ENCODE measurements around the gene ATG2B. TPM values are rescaled to one million over a fixed set of nuclear protein-coding genes. Genes with fewer than 3 reads are reported as not detected.
"Not testable (repeated sequence)": the region's sequence is repeated elsewhere in the genome, so short reads cannot be mapped to it uniquely, and the experiment has no call there.

ATG2B gene
- total RNA-seq, 1 donor from 2014 or later: 25.6 TPM

DNA sequence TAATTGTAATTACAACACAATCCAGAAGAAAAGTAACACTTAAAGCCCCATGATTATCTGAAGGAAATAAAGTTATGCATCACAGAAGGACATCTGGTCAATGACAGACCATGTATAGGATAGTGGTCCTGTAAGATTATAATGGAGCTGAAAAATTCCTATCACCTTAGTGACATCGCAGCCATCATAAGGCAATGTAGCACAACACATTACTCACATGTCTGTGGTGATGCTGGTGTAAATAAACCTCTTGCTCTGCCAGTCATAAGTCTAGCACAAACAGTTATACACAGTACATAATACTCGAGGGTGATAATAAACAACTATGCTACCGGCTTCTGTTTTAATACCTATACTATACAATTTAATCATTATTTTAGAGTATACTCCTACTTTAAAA, 11.2 kb downstream of the ATG2B start:
- no peak overlapping the region for H3K4me3 Mint-ChIP-seq
- no peak for DNase-seq (ENCODE audit: low spot score in 2 of 2, unreplicated experiment in 2 of 2)
- TF ChIP-seq, protein P1, sequence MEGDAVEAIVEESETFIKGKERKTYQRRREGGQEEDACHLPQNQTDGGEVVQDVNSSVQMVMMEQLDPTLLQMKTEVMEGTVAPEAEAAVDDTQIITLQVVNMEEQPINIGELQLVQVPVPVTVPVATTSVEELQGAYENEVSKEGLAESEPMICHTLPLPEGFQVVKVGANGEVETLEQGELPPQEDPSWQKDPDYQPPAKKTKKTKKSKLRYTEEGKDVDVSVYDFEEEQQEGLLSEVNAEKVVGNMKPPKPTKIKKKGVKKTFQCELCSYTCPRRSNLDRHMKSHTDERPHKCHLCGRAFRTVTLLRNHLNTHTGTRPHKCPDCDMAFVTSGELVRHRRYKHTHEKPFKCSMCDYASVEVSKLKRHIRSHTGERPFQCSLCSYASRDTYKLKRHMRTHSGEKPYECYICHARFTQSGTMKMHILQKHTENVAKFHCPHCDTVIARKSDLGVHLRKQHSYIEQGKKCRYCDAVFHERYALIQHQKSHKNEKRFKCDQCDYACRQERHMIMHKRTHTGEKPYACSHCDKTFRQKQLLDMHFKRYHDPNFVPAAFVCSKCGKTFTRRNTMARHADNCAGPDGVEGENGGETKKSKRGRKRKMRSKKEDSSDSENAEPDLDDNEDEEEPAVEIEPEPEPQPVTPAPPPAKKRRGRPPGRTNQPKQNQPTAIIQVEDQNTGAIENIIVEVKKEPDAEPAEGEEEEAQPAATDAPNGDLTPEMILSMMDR (IDR thresholded peaks at IDR 0.05; ENCODE audit: unreplicated experiment): no peak
- no peaks in the 10 kb centered on the region for H3K4me1 Mint-ChIP-seq
- H3K27ac Mint-ChIP-seq: no peak overlapping the region
- no peaks in the 10 kb centered on the region for H3K27me3 Mint-ChIP-seq (ENCODE audit: low read depth)
- peaks cover 15% of the 10 kb centered on the region for H3K9me3 Mint-ChIP-seq
- no peaks in the 10 kb centered on the region for H3K36me3 Mint-ChIP-seq

GRCh38 chr14:96349286-96350075, 13.7 kb downstream of the ATG2B start:
- TF ChIP-seq, protein P1 (IDR thresholded peaks at IDR 0.05; ENCODE audit: unreplicated experiment): no peak
- Mint-ChIP-seq H3K4me1 (no peaks in the 10 kb centered on the region), H3K27me3 (ENCODE audit: low read depth) (no peaks in the 10 kb centered on the region), H3K36me3 (no peaks in the 10 kb centered on the region), H3K27ac (no peak overlapping the region), H3K4me3 (no peak overlapping the region), H3K9me3 (peaks cover 11% of the 10 kb centered on the region)
- no peak for DNase-seq (ENCODE audit: low spot score in 2 of 2, unreplicated experiment in 2 of 2)

DNA sequence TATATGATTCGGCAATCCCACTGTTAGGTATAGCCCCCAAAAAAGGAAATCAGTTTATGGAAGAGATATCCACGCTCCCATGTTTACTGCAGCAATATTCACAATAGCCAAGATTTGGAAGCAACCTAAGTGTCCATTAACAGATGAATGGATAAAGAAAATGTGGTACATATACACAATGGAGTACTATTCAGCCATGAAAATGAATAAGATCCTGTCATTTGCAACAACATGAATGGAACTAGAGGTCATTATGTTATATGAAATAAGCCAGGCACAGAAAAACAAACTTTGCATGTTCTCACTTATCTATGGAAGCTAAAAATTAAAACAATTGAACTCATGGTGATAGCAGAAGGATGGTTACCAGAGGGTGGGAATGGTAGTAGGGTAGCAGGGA, 15.2 kb downstream of the ATG2B start:
- H3K9me3 Mint-ChIP-seq; H3K27me3 Mint-ChIP-seq (ENCODE audit: low read depth); H3K4me3 Mint-ChIP-seq; H3K36me3 Mint-ChIP-seq; H3K4me1 Mint-ChIP-seq; H3K27ac Mint-ChIP-seq; DNase-seq (ENCODE audit: low spot score in 2 of 2, unreplicated experiment in 2 of 2): not testable (repeated sequence)

GRCh38 chr14:96345669-96346068, 17.5 kb downstream of the ATG2B start:
- Mint-ChIP-seq H3K27me3 (ENCODE audit: low read depth) (no peaks in the 10 kb centered on the region), H3K36me3 (no peaks in the 10 kb centered on the region), H3K9me3 (peaks cover 7% of the 10 kb centered on the region), H3K27ac (no peak overlapping the region), H3K4me1 (no peaks in the 10 kb centered on the region), H3K4me3 (no peak overlapping the region)
- no peak for DNase-seq (ENCODE audit: low spot score in 2 of 2, unreplicated experiment in 2 of 2)
- TF ChIP-seq, protein P1 (IDR thresholded peaks at IDR 0.05; ENCODE audit: unreplicated experiment): no peak

- TF ChIP-seq, protein P1 (IDR thresholded peaks at IDR 0.05; ENCODE audit: unreplicated experiment): no peak
- peaks cover 11% of the 10 kb centered on the region for H3K9me3 Mint-ChIP-seq
- H3K4me3 Mint-ChIP-seq: no peak overlapping the region
- no peaks in the 10 kb centered on the region for H3K4me1 Mint-ChIP-seq
- H3K27ac Mint-ChIP-seq: no peak overlapping the region
- no peak for DNase-seq (ENCODE audit: low spot score in 2 of 2, unreplicated experiment in 2 of 2)
- H3K27me3 Mint-ChIP-seq (ENCODE audit: low read depth): no peaks in the 10 kb centered on the region
- peaks cover 32% of the 10 kb centered on the region for H3K36me3 Mint-ChIP-seq
Observed at GRCh38 chr14:96341323-96341722, 21.8 kb downstream of the ATG2B start.

GRCh38 chr14:96338551-96338950, 24.6 kb downstream of the ATG2B start:
- H3K27ac Mint-ChIP-seq: no peak overlapping the region
- H3K27me3 Mint-ChIP-seq (ENCODE audit: low read depth): no peaks in the 10 kb centered on the region
- H3K36me3 Mint-ChIP-seq: peaks cover 42% of the 10 kb centered on the region

More at GRCh38 chr14:96338551-96338950, 24.6 kb downstream of the ATG2B start:
- Mint-ChIP-seq H3K4me1 (no peaks in the 10 kb centered on the region), H3K9me3 (peaks cover 11% of the 10 kb centered on the region), H3K4me3 (no peak overlapping the region)
- TF ChIP-seq, protein P1 (IDR thresholded peaks at IDR 0.05; ENCODE audit: unreplicated experiment): no peak
- DNase-seq (ENCODE audit: low spot score in 2 of 2, unreplicated experiment in 2 of 2): no peak

Data from mesothelial cell of epicardium (in vitro differentiated cells).